ENCODE measurements around the gene SGSH.

SGSH gene

GRCh38 chr17:80227156-80227555 lies 7.0 kb upstream of the SGSH start:
- no peak overlapping the region for H3K4me3 ChIP-seq (ENCODE audit: insufficient read depth, low read length, poor library complexity, severe bottlenecking)
- H3K79me2 ChIP-seq (ENCODE audit: insufficient read depth, low read length): no peaks in the 10 kb centered on the region
- no peak overlapping the region for H2AFZ ChIP-seq (ENCODE audit: low read depth, low read length, severe bottlenecking)
- H3K27me3 ChIP-seq (ENCODE audit: low read length): no peaks in the 10 kb centered on the region
- no peak overlapping the region for H3K27ac ChIP-seq (ENCODE audit: low read depth, low read length)
- no peak overlapping the region for H3K4me2 ChIP-seq (ENCODE audit: low read depth, low read length, poor library complexity, severe bottlenecking)
- no peaks in the 10 kb centered on the region for H4K20me1 ChIP-seq (ENCODE audit: low read depth, low read length)
- H3K9ac ChIP-seq (ENCODE audit: low read length): no peak overlapping the region
- no peaks in the 10 kb centered on the region for H3K36me3 ChIP-seq (ENCODE audit: low read length)
- TF ChIP-seq EZH2phosphoT487 (conservative IDR thresholded peaks at IDR 0.05; ENCODE audit: low read length) (no peak), CTCF (IDR thresholded peaks at IDR 0.05; ENCODE audit: insufficient read depth, low read length, poor library complexity, severe bottlenecking) (no peak)
- H3K9me2 ChIP-seq (replicated peaks; ENCODE audit: insufficient read depth, low read length): no peaks in the 10 kb centered on the region
- no peaks in the 10 kb centered on the region for H3F3A ChIP-seq (ENCODE audit: insufficient read depth)
- H3K9me3 ChIP-seq (ENCODE audit: insufficient read depth, low read length): peaks cover 1% of the 10 kb centered on the region; the same call in 1 of the 2 replicates

- H3K27me3 ChIP-seq (ENCODE audit: low read length): no peaks in the 10 kb centered on the region
- H2AFZ ChIP-seq (ENCODE audit: low read depth, low read length, severe bottlenecking): no peak overlapping the region
- no peaks in the 10 kb centered on the region for H3K9me3 ChIP-seq (ENCODE audit: insufficient read depth, low read length)
- no peak overlapping the region for H3K9ac ChIP-seq (ENCODE audit: low read length)
- H3K4me3 ChIP-seq (ENCODE audit: insufficient read depth, low read length, poor library complexity, severe bottlenecking): no peak overlapping the region
- H3K36me3 ChIP-seq (ENCODE audit: low read length): no peaks in the 10 kb centered on the region
- no peak overlapping the region for H3K4me2 ChIP-seq (ENCODE audit: low read depth, low read length, poor library complexity, severe bottlenecking)
- no peak for TF ChIP-seq CTCF (IDR thresholded peaks at IDR 0.05; ENCODE audit: insufficient read depth, low read length, poor library complexity, severe bottlenecking)
- TF ChIP-seq EZH2phosphoT487 (conservative IDR thresholded peaks at IDR 0.05; ENCODE audit: low read length): no peak
- H3K9me2 ChIP-seq (replicated peaks; ENCODE audit: insufficient read depth, low read length): no peaks in the 10 kb centered on the region
- no peaks in the 10 kb centered on the region for H3F3A ChIP-seq (ENCODE audit: insufficient read depth)
- no peaks in the 10 kb centered on the region for H4K20me1 ChIP-seq (ENCODE audit: low read depth, low read length)
- H3K79me2 ChIP-seq (ENCODE audit: insufficient read depth, low read length): no peaks in the 10 kb centered on the region
- no peak overlapping the region for H3K27ac ChIP-seq (ENCODE audit: low read depth, low read length)
Observed at GRCh38 chr17:80225230-80225629, 5.1 kb upstream of the SGSH start.

- H4K20me1 ChIP-seq (ENCODE audit: low read depth, low read length): no peaks in the 10 kb centered on the region
- H3K27me3 ChIP-seq (ENCODE audit: low read length): no peaks in the 10 kb centered on the region
- no peak overlapping the region for H2AFZ ChIP-seq (ENCODE audit: low read depth, low read length, severe bottlenecking)
- no peak overlapping the region for H3K4me2 ChIP-seq (ENCODE audit: low read depth, low read length, poor library complexity, severe bottlenecking)
- H3K36me3 ChIP-seq (ENCODE audit: low read length): no peaks in the 10 kb centered on the region
- TF ChIP-seq EZH2phosphoT487 (conservative IDR thresholded peaks at IDR 0.05; ENCODE audit: low read length) (no peak), CTCF (IDR thresholded peaks at IDR 0.05; ENCODE audit: insufficient read depth, low read length, poor library complexity, severe bottlenecking) (no peak)
- no peak overlapping the region for H3K9ac ChIP-seq (ENCODE audit: low read length)
- no peak overlapping the region for H3K4me3 ChIP-seq (ENCODE audit: insufficient read depth, low read length, poor library complexity, severe bottlenecking)
- H3K79me2 ChIP-seq (ENCODE audit: insufficient read depth, low read length): no peaks in the 10 kb centered on the region
- H3F3A ChIP-seq (ENCODE audit: insufficient read depth): no peaks in the 10 kb centered on the region
- no peaks in the 10 kb centered on the region for H3K9me3 ChIP-seq (ENCODE audit: insufficient read depth, low read length)
- no peak overlapping the region for H3K27ac ChIP-seq (ENCODE audit: low read depth, low read length)
- no peaks in the 10 kb centered on the region for H3K9me2 ChIP-seq (replicated peaks; ENCODE audit: insufficient read depth, low read length)
Observed at GRCh38 chr17:80224683-80225082, 4.5 kb upstream of the SGSH start.
